A673 (cell line): ENCODE results near the gene SLC22A7. TPM values are rescaled to one million over a fixed set of nuclear protein-coding genes. Genes with fewer than 3 reads are reported as not detected.
A peak's percentile ranks its signal among the peaks of the same experiment; 100 is the strongest.

ENCODE experiments used
- BruUV-seq: library from RNA; stranded (reverse); fragments of 400-500 nt; replicated peaks from 2 replicates; lab custom pipeline; 2021; lab: Mats Ljungman, UMichigan
- CTCF ChIA-PET: fragments of 300-600 bp; sonication (Branson Sonifier 250); formaldehyde crosslinking; loops from one replicate; lab custom pipeline; 2022; ENCODE audit warnings: antibody characterized with exemption; lab: Charles Lee
- POLR2A ChIA-PET: fragments of 300-600 bp; sonication (Branson Sonifier 250); formaldehyde crosslinking; loops from one replicate; lab custom pipeline; 2022; ENCODE audit warnings: antibody characterized with exemption; ENCODE audit not compliant: low non-redundant PET; lab: Charles Lee
- DNase-seq: peaks from one replicate; pipeline ENCODE4 v3.0.0-alpha.2; 2015; ENCODE audit warnings: low spot score
- H3K27ac ChIP-seq: fragments of 200-600 bp; sonication (generic); 2 replicates; pipeline ENCODE4 v1.5.1; 2016; ENCODE audit warnings: mixed run types, low read depth, mild to moderate bottlenecking, mixed read lengths, antibody characterized with exemption, low read length; ENCODE audit not compliant: poor library complexity, severe bottlenecking
- H3K27me3 ChIP-seq: fragments of 200-600 bp; sonication (generic); replicated peaks from 2 replicates; pipeline ENCODE4 v1.6.1; 2017; ENCODE audit warnings: mixed run types, low read depth, mild to moderate bottlenecking, mixed read lengths, antibody characterized with exemption, low read length; ENCODE audit not compliant: insufficient read depth, poor library complexity
- H3K36me3 ChIP-seq: fragments of 200-600 bp; sonication (generic); 2 replicates; pipeline ENCODE4 v1.6.1; 2016; ENCODE audit warnings: mixed run types, mild to moderate bottlenecking, mixed read lengths, antibody characterized with exemption, low read length; ENCODE audit not compliant: insufficient read depth, poor library complexity, severe bottlenecking
- H3K4me1 ChIP-seq: fragments of 200-600 bp; sonication (generic); 2 replicates; pipeline ENCODE4 v1.6.1; 2017; ENCODE audit warnings: mixed run types, mild to moderate bottlenecking, mixed read lengths, antibody characterized with exemption, low read length; ENCODE audit not compliant: insufficient read depth, poor library complexity, severe bottlenecking
- H3K4me3 ChIP-seq: fragments of 200-600 bp; sonication (generic); 2 replicates; pipeline ENCODE4 v1.5.1; 2016; ENCODE audit warnings: low read depth, mixed run types, mild to moderate bottlenecking, mixed read lengths, low read length; ENCODE audit not compliant: poor library complexity, severe bottlenecking
- H3K9me3 ChIP-seq: fragments of 200-600 bp; sonication (generic); 2 replicates; pipeline ENCODE4 v1.6.1; 2016; ENCODE audit warnings: mixed run types, low read depth, mild to moderate bottlenecking, mixed read lengths, antibody characterized with exemption, low read length; ENCODE audit not compliant: poor library complexity, severe bottlenecking
- CTCF ChIP-seq: fragments of 300-800, 200-600 bp; sonication (generic); conservative IDR thresholded peaks from 2 replicates; pipeline ENCODE4 v1.5.1; 2017; ENCODE audit warnings: low read depth, mild to moderate bottlenecking, antibody characterized with exemption, low read length, moderate library complexity, mixed read lengths
- EZH2 ChIP-seq: fragments of 200-600 bp; sonication (generic); IDR thresholded peaks from 2 replicates; pipeline ENCODE4 v1.6.1; 2017; ENCODE audit warnings: borderline replicate concordance, low read depth, mild to moderate bottlenecking, mixed read lengths, antibody characterized with exemption, low read length; ENCODE audit not compliant: poor library complexity, severe bottlenecking
- intact Hi-C: fragments of 100-400 bp; cut with micrococcal nuclease; formaldehyde crosslinking; loops from one replicate; pipeline ENCODE4 v1.10.0; 2022; ENCODE audit not compliant: unreplicated experiment
- total RNA-seq: library from RNA; stranded (reverse); gene quantifications from 2 replicates; pipeline ENCODE4 v1.2.3, GENCODE V29; 2021

SLC22A7 gene
- total RNA-seq, 1 experiment from 2014 or later, result not detected

- H3K4me3 ChIP-seq, result no peak overlapping the region
- peak; percentile 75 for DNase-seq
- intact Hi-C loops, result loop anchor here (5.0 to 10.0 kb wide), 2 partner anchors 69 to 241 kb away; no protein-coding TSS in a partner anchor
- no peaks in the 10 kb centered on the region for H3K4me1 ChIP-seq
- H3K27ac ChIP-seq, result no peak overlapping the region
- no TSS peak for BruUV-seq
- CTCF ChIA-PET, result interaction anchor here (0.6 to 1.7 kb wide), 3 partner anchors 12 to 135 kb away, joined by 3 to 6 read pairs (median 3); no protein-coding TSS in a partner anchor
- POLR2A ChIA-PET, result no interaction called here
- H3K36me3 ChIP-seq, result no peaks in the 10 kb centered on the region
- H3K27me3 ChIP-seq, result no peaks in the 10 kb centered on the region
- TF ChIP-seq EZH2, result no peak
- peak; percentile 80 for TF ChIP-seq CTCF
- H3K9me3 ChIP-seq, result no peaks in the 10 kb centered on the region
Observed at GRCh38 chr6:43263314-43264178, 34.5 kb upstream of the SLC22A7 start.

DNA sequence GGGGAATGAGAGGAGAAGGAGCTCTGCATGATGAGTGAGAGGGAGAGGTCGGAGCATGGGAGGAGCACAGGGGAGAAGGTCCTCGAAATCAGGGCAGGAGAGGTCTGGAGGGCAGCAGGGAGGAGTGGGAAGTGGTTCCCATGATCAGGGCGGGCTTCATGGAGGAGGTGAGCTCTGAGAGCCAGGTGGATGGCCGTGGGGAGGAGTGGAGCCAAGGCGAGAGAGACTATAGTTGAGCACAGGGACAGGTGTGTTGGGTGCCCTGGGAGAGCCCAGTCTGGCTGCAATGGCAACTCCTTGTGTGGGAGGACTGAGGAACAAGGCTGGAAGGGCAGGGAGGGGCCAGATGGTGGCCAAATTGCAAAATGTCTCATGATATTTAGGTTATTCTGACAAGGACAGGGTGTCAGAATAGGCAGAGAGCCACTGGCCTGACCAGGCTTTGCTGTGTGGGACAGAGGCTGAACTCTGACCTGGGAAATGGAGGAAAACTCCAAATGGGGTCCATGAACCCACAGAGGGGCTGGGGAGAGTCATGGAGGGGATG is 33.4 kb upstream of the SLC22A7 start:
- peaks cover 10% of the 10 kb centered on the region for H3K4me1 ChIP-seq
- BruUV-seq, result no TSS peak
- no peaks in the 10 kb centered on the region for H3K27me3 ChIP-seq
- H3K27ac ChIP-seq, result no peak overlapping the region
- TF ChIP-seq CTCF (no peak), EZH2 (no peak)
- no peaks in the 10 kb centered on the region for H3K9me3 ChIP-seq
- no peak overlapping the region for H3K4me3 ChIP-seq
- no peak for DNase-seq
- intact Hi-C loops, result loop anchor here (5.0 to 10.0 kb wide), 2 partner anchors 68 to 240 kb away; no protein-coding TSS in a partner anchor
- ChIA-PET CTCF (interaction anchor here (0.9 kb wide), 1 partner anchor 11 kb away, joined by 3 read pairs; no protein-coding TSS in a partner anchor), POLR2A (no interaction called here)
- no peaks in the 10 kb centered on the region for H3K36me3 ChIP-seq

GRCh38 chr6:43265564-43265963 is 32.5 kb upstream of the SLC22A7 start:
- Histone ChIP-seq H3K4me1 (peaks cover 15% of the 10 kb centered on the region), H3K27me3 (no peaks in the 10 kb centered on the region), H3K9me3 (no peaks in the 10 kb centered on the region), H3K27ac (no peak overlapping the region), H3K36me3 (no peaks in the 10 kb centered on the region), H3K4me3 (no peak overlapping the region)
- intact Hi-C loops, result loop anchor here (10.0 kb wide), 1 partner anchor 239 kb away; no protein-coding TSS in a partner anchor
- ChIA-PET POLR2A (no interaction called here), CTCF (no interaction called here)
- DNase-seq, result no peak
- TF ChIP-seq CTCF, result no peak
- no peak for TF ChIP-seq EZH2
- BruUV-seq, result no TSS peak
